SK-N-SH treated with all-trans-retinoic acid at 6 μM for 48 hours (cell line): ENCODE data around the gene ANKLE2.

Experiments
- ATAC-seq: fragments of 200-7000 bp; cut with Tn5 transposase; 3 replicates; pipeline ENCODE4 v1.9.1; 2020; ENCODE audit warnings: mild to moderate bottlenecking, moderate library complexity
- ARNTL ChIP-seq: fragments of 450-650 bp; formaldehyde crosslinking; IDR thresholded peaks from 2 replicates; pipeline ENCODE4 v1.5.0; 2020; ENCODE audit warnings: low read depth, mild to moderate bottlenecking, moderate library complexity, borderline replicate concordance
- BACH2 ChIP-seq: fragments of 250-450 bp; sonication (Bioruptor Pico); IDR thresholded peaks from 2 replicates; pipeline ENCODE4 v1.9.0; 2021; ENCODE audit warnings: mild to moderate bottlenecking, borderline replicate concordance
- CREB5 ChIP-seq: fragments of 250-450 bp; sonication (Bioruptor Pico); IDR thresholded peaks from 2 replicates; pipeline ENCODE4 v1.5.1; 2020; ENCODE audit warnings: low read depth, mild to moderate bottlenecking, moderate library complexity
- CSDC2 ChIP-seq: fragments of 250-450 bp; sonication (Bioruptor Pico); IDR thresholded peaks from 2 replicates; pipeline ENCODE4 v1.5.0; 2020; ENCODE audit warnings: mild to moderate bottlenecking, moderate library complexity
- CSRNP3 ChIP-seq: fragments of 250-450 bp; sonication (Bioruptor Pico); IDR thresholded peaks from 2 replicates; pipeline ENCODE4 v1.5.1; 2021; ENCODE audit warnings: mild to moderate bottlenecking, moderate library complexity
- ESRRG ChIP-seq: fragments of 250-450 bp; sonication (Bioruptor Pico); IDR thresholded peaks from 2 replicates; pipeline ENCODE4 v1.6.1; 2021; ENCODE audit warnings: mild to moderate bottlenecking
- GLIS3 ChIP-seq: fragments of 250-450 bp; sonication (Bioruptor Pico); IDR thresholded peaks from 2 replicates; pipeline ENCODE4 v1.5.0; 2020; ENCODE audit warnings: mild to moderate bottlenecking, moderate library complexity
- ISL1 ChIP-seq: fragments of 250-450 bp; sonication (Bioruptor Pico); IDR thresholded peaks from 2 replicates; pipeline ENCODE4 v2.1.2; 2022; ENCODE audit warnings: mild to moderate bottlenecking, moderate library complexity
- OSR1 ChIP-seq: fragments of 250-450 bp; sonication (Bioruptor Pico); IDR thresholded peaks from 2 replicates; pipeline ENCODE4 v1.8.0; 2022; ENCODE audit warnings: moderate library complexity, mild to moderate bottlenecking, inconsistent platforms
- PATZ1 ChIP-seq: fragments of 250-450 bp; sonication (Bioruptor Pico); IDR thresholded peaks from 2 replicates; pipeline ENCODE4 v1.8.0; 2020; ENCODE audit warnings: mild to moderate bottlenecking, moderate library complexity, borderline replicate concordance
- PPARA ChIP-seq: fragments of 250-450 bp; sonication (Bioruptor Pico); IDR thresholded peaks from 2 replicates; pipeline ENCODE4 v1.5.0; 2020; ENCODE audit warnings: mild to moderate bottlenecking, borderline replicate concordance
- SNAI2 ChIP-seq: fragments of 250-450 bp; sonication (Bioruptor Pico); IDR thresholded peaks from 2 replicates; pipeline ENCODE4 v1.5.0; 2020; ENCODE audit warnings: mild to moderate bottlenecking, moderate library complexity
- TCF4 ChIP-seq: fragments of 250-450 bp; sonication (Bioruptor Pico); IDR thresholded peaks from 2 replicates; pipeline ENCODE4 v1.8.0; 2021; ENCODE audit warnings: mild to moderate bottlenecking, moderate library complexity, borderline replicate concordance
- TOX ChIP-seq: fragments of 250-450 bp; sonication (Bioruptor Pico); IDR thresholded peaks from 2 replicates; pipeline ENCODE4 v1.8.0; 2021; ENCODE audit warnings: mild to moderate bottlenecking, moderate library complexity, borderline replicate concordance
- ZC3H10 ChIP-seq: fragments of 250-450 bp; sonication (Bioruptor Pico); IDR thresholded peaks from 2 replicates; pipeline ENCODE4 v1.5.1; 2021; ENCODE audit warnings: mild to moderate bottlenecking, moderate library complexity
- ZFP3 ChIP-seq: fragments of 250-450 bp; sonication (Bioruptor Pico); IDR thresholded peaks from 2 replicates; pipeline ENCODE4 v1.5.0; 2020; ENCODE audit warnings: mild to moderate bottlenecking, moderate library complexity
- ZFP30 ChIP-seq: fragments of 450-650 bp; formaldehyde crosslinking; IDR thresholded peaks from 2 replicates; pipeline ENCODE4 v1.5.0; 2022; ENCODE audit warnings: mild to moderate bottlenecking, moderate library complexity
- ZNF565 ChIP-seq: fragments of 450-650 bp; formaldehyde crosslinking; conservative IDR thresholded peaks from 2 replicates; pipeline ENCODE4 v1.5.0; 2020; ENCODE audit warnings: low read depth, mild to moderate bottlenecking, moderate library complexity
- ZNF70 ChIP-seq: fragments of 450-650 bp; formaldehyde crosslinking; IDR thresholded peaks from 2 replicates; pipeline ENCODE4 v1.5.0; 2020; ENCODE audit warnings: mild to moderate bottlenecking, moderate library complexity
- ZNF8 ChIP-seq: fragments of 450-650 bp; formaldehyde crosslinking; IDR thresholded peaks from 2 replicates; pipeline ENCODE4 v1.5.0; 2020; ENCODE audit warnings: mild to moderate bottlenecking, moderate library complexity
- TF ChIP-seq, protein P1 (sequence below): fragments of 250-450 bp; sonication (Bioruptor Pico); IDR thresholded peaks from 2 replicates; pipeline ENCODE4 v1.5.0; 2020; ENCODE audit warnings: mild to moderate bottlenecking, moderate library complexity

Gene ANKLE2

DNA sequence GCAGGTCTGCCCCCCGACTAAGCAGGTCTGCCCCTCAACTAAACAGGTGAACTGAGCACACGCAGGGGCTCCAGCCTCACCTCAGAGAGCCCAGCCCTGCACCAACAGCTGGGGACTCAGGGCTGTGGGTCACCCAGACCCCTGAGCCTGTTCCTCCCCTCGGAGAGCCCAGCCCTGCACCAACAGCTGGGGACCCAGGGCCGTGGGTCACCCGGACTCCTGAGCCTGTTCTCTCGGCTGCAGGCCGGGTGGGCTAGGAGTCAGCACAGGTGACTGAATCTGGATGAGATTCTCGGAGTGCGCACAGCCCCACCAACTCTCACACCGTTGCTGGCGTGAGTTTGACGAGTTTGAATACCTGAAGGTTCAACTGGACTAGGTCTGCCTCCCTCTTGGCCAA, 20.3 kb upstream of the ANKLE2 start (continued):
- TF ChIP-seq ZNF565 (CRISPR knock-in tag) (no peak), ZFP3 (CRISPR knock-in tag) (no peak), PPARA (CRISPR knock-in tag) (no peak)

- no peak for ATAC-seq
Measured at GRCh38 chr12:132779781-132780353, 18.2 kb upstream of the ANKLE2 start.

GRCh38 chr12:132777614-132778013, 16.0 kb upstream of the ANKLE2 start:
- ATAC-seq: no peak
- TF ChIP-seq ISL1 (CRISPR knock-in tag) (no peak), ZNF70 (CRISPR knock-in tag) (no peak), BACH2 (CRISPR knock-in tag) (no peak), PATZ1 (CRISPR knock-in tag) (no peak), CSDC2 (CRISPR knock-in tag) (no peak), ZFP3 (CRISPR knock-in tag) (no peak), TCF4 (CRISPR knock-in tag) (no peak), ZFP30 (CRISPR knock-in tag) (no peak), ESRRG (no peak), GLIS3 (CRISPR knock-in tag) (no peak), CREB5 (CRISPR knock-in tag) (no peak), ZC3H10 (CRISPR knock-in tag) (no peak), SNAI2 (CRISPR knock-in tag) (no peak), TOX (no peak), ARNTL (CRISPR knock-in tag) (no peak)
- TF ChIP-seq, protein P1, sequence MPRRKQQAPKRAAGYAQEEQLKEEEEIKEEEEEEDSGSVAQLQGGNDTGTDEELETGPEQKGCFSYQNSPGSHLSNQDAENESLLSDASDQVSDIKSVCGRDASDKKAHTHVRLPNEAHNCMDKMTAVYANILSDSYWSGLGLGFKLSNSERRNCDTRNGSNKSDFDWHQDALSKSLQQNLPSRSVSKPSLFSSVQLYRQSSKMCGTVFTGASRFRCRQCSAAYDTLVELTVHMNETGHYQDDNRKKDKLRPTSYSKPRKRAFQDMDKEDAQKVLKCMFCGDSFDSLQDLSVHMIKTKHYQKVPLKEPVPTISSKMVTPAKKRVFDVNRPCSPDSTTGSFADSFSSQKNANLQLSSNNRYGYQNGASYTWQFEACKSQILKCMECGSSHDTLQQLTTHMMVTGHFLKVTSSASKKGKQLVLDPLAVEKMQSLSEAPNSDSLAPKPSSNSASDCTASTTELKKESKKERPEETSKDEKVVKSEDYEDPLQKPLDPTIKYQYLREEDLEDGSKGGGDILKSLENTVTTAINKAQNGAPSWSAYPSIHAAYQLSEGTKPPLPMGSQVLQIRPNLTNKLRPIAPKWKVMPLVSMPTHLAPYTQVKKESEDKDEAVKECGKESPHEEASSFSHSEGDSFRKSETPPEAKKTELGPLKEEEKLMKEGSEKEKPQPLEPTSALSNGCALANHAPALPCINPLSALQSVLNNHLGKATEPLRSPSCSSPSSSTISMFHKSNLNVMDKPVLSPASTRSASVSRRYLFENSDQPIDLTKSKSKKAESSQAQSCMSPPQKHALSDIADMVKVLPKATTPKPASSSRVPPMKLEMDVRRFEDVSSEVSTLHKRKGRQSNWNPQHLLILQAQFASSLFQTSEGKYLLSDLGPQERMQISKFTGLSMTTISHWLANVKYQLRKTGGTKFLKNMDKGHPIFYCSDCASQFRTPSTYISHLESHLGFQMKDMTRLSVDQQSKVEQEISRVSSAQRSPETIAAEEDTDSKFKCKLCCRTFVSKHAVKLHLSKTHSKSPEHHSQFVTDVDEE: no peak

More at GRCh38 chr12:132779781-132780353, 18.2 kb upstream of the ANKLE2 start:
- no peak for TF ChIP-seq ZFP30 (CRISPR knock-in tag)
- no peak for TF ChIP-seq ZNF70 (CRISPR knock-in tag)
- no peak for TF ChIP-seq ZNF565 (CRISPR knock-in tag)
- no peak for TF ChIP-seq BACH2 (CRISPR knock-in tag)
- TF ChIP-seq ARNTL (CRISPR knock-in tag): no peak
- no peak for TF ChIP-seq ISL1 (CRISPR knock-in tag)
- TF ChIP-seq OSR1 (CRISPR knock-in tag): no peak
- no peak for TF ChIP-seq GLIS3 (CRISPR knock-in tag)
- no peak for TF ChIP-seq PATZ1 (CRISPR knock-in tag)
- TF ChIP-seq CSDC2 (CRISPR knock-in tag): no peak
- no peak for TF ChIP-seq ZC3H10 (CRISPR knock-in tag)
- TF ChIP-seq ZNF8 (CRISPR knock-in tag): no peak
- TF ChIP-seq CSRNP3 (CRISPR knock-in tag): no peak
- no peak for TF ChIP-seq ZFP3 (CRISPR knock-in tag)
- TF ChIP-seq CREB5 (CRISPR knock-in tag): no peak
- no peak for TF ChIP-seq SNAI2 (CRISPR knock-in tag)
- no peak for TF ChIP-seq TOX
